Astrocyte (in vitro differentiated cells and primary cell): Measurements from ENCODE around the gene OR8B8.

Experiments used
- CTCF ChIP-seq: IDR thresholded peaks from 2 replicates; pipeline ENCODE4 v1.5.1; 2011; ENCODE audit warnings: low read depth, mild to moderate bottlenecking, inconsistent platforms, low read length, moderate library complexity; ENCODE audit not compliant: insufficient read depth
- EZH2 ChIP-seq: IDR thresholded peaks from 2 replicates; pipeline ENCODE4 v1.6.1; 2012; ENCODE audit warnings: mild to moderate bottlenecking, low read length, inconsistent platforms; ENCODE audit not compliant: insufficient read depth

DNA sequence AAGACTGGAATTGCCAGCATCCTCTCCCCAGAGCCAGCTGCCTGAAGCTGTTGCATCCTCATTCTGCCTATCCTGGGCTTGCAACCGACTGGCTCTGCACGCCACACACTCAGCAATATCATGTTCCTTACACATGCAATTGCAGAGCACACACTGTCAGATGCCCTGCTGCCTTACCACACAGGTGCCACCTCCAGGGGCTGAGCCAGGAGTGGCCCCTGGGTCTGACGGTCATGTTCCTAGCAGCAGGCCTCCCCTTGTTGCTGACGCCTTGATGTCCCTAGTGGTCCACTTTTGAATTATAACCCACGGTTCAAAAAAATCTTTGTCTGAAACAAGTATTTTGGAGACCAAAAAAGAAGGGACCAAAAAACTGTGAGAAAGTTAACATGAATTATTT lies 18.5 kb upstream of the OR8B8 start:
- no peak for TF ChIP-seq CTCF
- no peak for TF ChIP-seq EZH2
